Kidney (tissue), 14 donors: ENCODE results near the gene SLC26A1. TPM values are rescaled to one million over a fixed set of nuclear protein-coding genes. Genes with fewer than 3 reads are reported as not detected.

Experiments used
- DNase-seq, 5 donors: peaks; one replicate each; pipeline ENCODE4 v3.0.0-alpha.2; 2013 to 2020
- FAIRE-seq: peaks from 2 replicates; lab custom pipeline; 2012; peaks lifted over from hg19 to GRCh38; lab: Jason Lieb, UNC
- H3K27ac ChIP-seq, 2 donors: one replicate each; pipeline ENCODE4 v1.7.0; 2013; ENCODE audit warnings: low read depth in 2 of 2, low read length in 2 of 2, inconsistent platforms in 1 of 2
- H3K27me3 ChIP-seq: one replicate; pipeline ENCODE4 v1.7.1; 2013; ENCODE audit warnings: low read length, inconsistent platforms; ENCODE audit not compliant: control insufficient read depth, insufficient read depth
- H3K36me3 ChIP-seq, 3 donors: one replicate each; pipeline versions ENCODE4 v1.7.0 to v1.7.1; 2013; ENCODE audit warnings: low read length in 3 of 3, control low read depth in 1 of 3, inconsistent platforms in 1 of 3; ENCODE audit not compliant: insufficient read depth in 3 of 3, control insufficient read depth in 2 of 3
- H3K4me1 ChIP-seq, 3 donors: one replicate each; pipeline versions ENCODE4 v1.7.0 to v1.7.1; 2013; ENCODE audit warnings: low read length in 3 of 3, inconsistent platforms in 1 of 3, low read depth in 1 of 3; ENCODE audit not compliant: control insufficient read depth in 2 of 3, insufficient read depth in 2 of 3
- H3K4me3 ChIP-seq, 3 donors: one replicate each; pipeline versions ENCODE4 v1.7.0 to v1.8.1; 2013; ENCODE audit warnings: low read length in 3 of 3, control low read depth in 1 of 3, inconsistent platforms in 1 of 3
- H3K9ac ChIP-seq, 3 donors: one replicate each; pipeline versions ENCODE4 v1.7.0 to v1.7.1; 2013; ENCODE audit warnings: low read length in 3 of 3, control low read depth in 1 of 3, inconsistent platforms in 1 of 3
- H3K9me3 ChIP-seq, 3 donors: one replicate each; pipeline versions ENCODE4 v1.7.0 to v1.7.1; 2013; ENCODE audit warnings: low read length in 3 of 3, control low read depth in 1 of 3, inconsistent platforms in 1 of 3; ENCODE audit not compliant: control insufficient read depth in 2 of 3, insufficient read depth in 1 of 3
- CTCF ChIP-seq: IDR thresholded peaks from 3 replicates; pipeline ENCODE4 v1.5.1; 2012; ENCODE audit warnings: mild to moderate bottlenecking, moderate library complexity, borderline replicate concordance; ENCODE audit not compliant: insufficient read depth; ENCODE audit errors: extremely low read depth
- intact Hi-C: fragments of 100-400 bp; cut with DNase I; formaldehyde crosslinking; loops from one replicate; pipeline ENCODE4 v1.11.1; 2022
- polyA plus RNA-seq: library from polyadenylated mRNA; stranded (reverse); fragments of 350-450 nt; fragmentation: Illumina TruSeq; extraction: RNeasy Lipid Tissue Mini Kit (QIAGEN cat#74804); gene quantifications from one replicate; pipeline ENCODE4 v1.2.3, GENCODE V29; 2014; ENCODE audit warnings: low read depth, low replicate concordance; ENCODE audit not compliant: insufficient read depth
- total RNA-seq: library from RNA; stranded (reverse); fragmentation: NEBNext Ultra II Directional; extraction: Animal tissue kit (Norgen Biotek cat#: 25700); gene quantifications from one replicate; pipeline ENCODE4 v1.2.1, GENCODE V29; 2021
- donor health status: control.
- donor health status: control.
- donor health status: control.
- donor health status: control.
- donor health status: control.
- donor health status: DM: yes; HTN: yes; CAD: no.
- donor health status: Normal renal cell carcinoma (clear cell type).

The SLC26A1 gene
- total and polyA plus RNA-seq, 2 donors from 2014 or later: 2.9 to 10.2 TPM

GRCh38 chr4:1022739-1023066 lies 29.5 kb upstream of the SLC26A1 start:
- Histone ChIP-seq H3K27me3 (no peaks in the 10 kb centered on the region), H3K4me3 (no peak overlapping the region), H3K9me3 (no peaks in the 10 kb centered on the region), H3K36me3 (peaks cover 9 to 10% (median 9%) of the 10 kb centered on the region in 3 donors), H3K4me1 (peaks cover 0 to 4% (median 0%) of the 10 kb centered on the region in 3 donors), H3K9ac (no peak overlapping the region), H3K27ac (no peak overlapping the region)
- intact Hi-C loops: no loop called here
- DNase-seq: no peak
- FAIRE-seq: no peak
- no peak for TF ChIP-seq CTCF

- Histone ChIP-seq H3K4me3 (no peak overlapping the region), H3K4me1 (peaks cover 0 to 4% (median 0%) of the 10 kb centered on the region in 3 donors), H3K27me3 (no peaks in the 10 kb centered on the region), H3K27ac (no peak overlapping the region), H3K36me3 (peaks cover 9 to 10% (median 9%) of the 10 kb centered on the region in 3 donors), H3K9me3 (no peaks in the 10 kb centered on the region), H3K9ac (no peak overlapping the region)
- intact Hi-C loops: no loop called here
- no peak for FAIRE-seq
- TF ChIP-seq CTCF: no peak
- no peak for DNase-seq
These were observed 29.0 kb upstream of the SLC26A1 start for GRCh38 chr4:1022051-1022738.

DNA sequence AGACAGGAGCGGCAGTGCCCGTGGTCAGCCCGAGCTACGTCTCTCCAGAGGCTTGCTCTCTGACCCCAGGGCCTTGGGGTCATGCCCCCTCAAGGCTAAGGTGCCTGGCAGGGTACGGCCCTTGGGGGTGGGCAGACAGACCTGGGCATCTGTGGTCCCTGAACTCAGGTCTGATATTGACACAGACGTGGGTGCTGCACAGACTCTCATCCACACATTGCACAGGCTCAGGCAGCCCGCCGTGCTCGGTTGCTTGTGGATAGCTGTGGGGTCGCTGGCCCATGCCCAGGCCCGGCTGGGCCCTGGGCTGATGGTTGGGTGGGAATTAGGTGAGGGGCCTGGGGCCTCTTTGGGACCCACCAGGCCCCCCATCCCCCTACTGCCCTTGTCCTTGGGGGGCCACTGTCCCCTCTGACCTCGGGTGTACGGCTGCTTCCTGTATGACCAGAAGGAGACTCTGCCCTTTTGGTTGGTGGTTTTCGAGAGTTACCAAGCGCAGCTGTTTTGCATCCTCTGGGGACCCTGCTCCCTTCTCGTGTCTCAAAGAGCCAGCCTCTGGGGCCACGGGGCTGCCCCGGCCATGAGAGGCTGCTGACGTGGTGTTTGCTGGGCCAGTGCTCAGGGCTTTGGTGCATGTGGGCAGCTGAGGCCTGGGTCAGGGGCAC lies 28.3 kb upstream of the SLC26A1 start:
- no peak overlapping the region for H3K4me3 ChIP-seq
- H3K36me3 ChIP-seq: peaks cover 9 to 10% (median 9%) of the 10 kb centered on the region in 3 donors
- peaks cover 0 to 4% (median 0%) of the 10 kb centered on the region in 3 donors for H3K4me1 ChIP-seq
- no peak overlapping the region for H3K9ac ChIP-seq
- DNase-seq: no peak
- intact Hi-C loops: no loop called here
- TF ChIP-seq CTCF: no peak
- H3K27ac ChIP-seq: no peak overlapping the region
- FAIRE-seq: no peak
- H3K27me3 ChIP-seq: no peaks in the 10 kb centered on the region
- no peaks in the 10 kb centered on the region for H3K9me3 ChIP-seq
